HG03342 (cell line): ENCODE data around the gene TOB2.

Experiments
- ATAC-seq: cut with Tn5 transposase; IDR thresholded peaks from one replicate; pipeline ENCODE4 v1.9.1; 2021; ENCODE audit warnings: mild to moderate bottlenecking, moderate library complexity; ENCODE audit not compliant: unreplicated experiment

TOB2 gene, protein sequence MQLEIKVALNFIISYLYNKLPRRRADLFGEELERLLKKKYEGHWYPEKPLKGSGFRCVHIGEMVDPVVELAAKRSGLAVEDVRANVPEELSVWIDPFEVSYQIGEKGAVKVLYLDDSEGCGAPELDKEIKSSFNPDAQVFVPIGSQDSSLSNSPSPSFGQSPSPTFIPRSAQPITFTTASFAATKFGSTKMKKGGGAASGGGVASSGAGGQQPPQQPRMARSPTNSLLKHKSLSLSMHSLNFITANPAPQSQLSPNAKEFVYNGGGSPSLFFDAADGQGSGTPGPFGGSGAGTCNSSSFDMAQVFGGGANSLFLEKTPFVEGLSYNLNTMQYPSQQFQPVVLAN

DNA sequence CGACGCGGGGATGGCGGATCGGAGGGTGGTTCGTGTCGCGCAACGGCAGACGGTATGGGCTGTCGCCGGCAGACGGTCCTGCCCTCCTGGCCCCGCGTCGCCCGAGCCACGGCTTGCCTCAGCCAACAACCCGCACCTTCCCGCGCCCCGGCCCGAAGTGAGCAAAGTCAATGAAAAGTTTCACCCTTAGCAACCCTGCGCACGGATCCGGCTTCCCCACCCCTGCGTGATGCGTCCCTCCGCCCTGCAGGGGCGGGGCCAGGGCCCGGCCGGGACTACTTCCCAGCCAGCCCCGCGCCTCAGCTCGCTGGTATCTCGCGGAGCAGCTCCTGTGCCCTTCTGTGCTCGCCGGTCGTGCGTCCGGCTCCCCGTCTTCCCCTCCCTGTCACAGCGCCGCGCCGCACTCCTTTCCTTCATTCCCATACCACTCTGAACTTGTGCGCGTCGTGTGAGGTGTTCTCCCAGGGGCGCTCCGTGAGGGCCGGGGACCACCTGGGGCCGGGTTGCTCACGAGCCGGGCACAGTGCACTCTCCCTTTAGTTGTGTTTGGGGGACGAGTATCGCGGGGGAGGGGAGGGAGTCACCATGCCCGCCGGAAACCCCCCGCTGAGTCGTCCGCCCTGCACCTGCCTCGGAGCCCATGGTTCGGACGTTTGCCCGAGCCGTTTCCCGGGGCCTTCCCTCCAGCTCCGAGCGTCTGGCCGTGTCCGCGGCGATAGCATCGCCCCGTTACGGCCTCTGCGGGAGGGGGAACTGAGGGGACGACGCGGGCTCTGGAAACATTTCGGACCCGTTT lies at the start of gene TOB2:
Gene TOB2, minus strand, starts transcription at position 163 of the 796 bp plus-strand sequence. CDS start 9,456 bp downstream, outside the sequence.
- peak; percentile 38 for ATAC-seq

DNA sequence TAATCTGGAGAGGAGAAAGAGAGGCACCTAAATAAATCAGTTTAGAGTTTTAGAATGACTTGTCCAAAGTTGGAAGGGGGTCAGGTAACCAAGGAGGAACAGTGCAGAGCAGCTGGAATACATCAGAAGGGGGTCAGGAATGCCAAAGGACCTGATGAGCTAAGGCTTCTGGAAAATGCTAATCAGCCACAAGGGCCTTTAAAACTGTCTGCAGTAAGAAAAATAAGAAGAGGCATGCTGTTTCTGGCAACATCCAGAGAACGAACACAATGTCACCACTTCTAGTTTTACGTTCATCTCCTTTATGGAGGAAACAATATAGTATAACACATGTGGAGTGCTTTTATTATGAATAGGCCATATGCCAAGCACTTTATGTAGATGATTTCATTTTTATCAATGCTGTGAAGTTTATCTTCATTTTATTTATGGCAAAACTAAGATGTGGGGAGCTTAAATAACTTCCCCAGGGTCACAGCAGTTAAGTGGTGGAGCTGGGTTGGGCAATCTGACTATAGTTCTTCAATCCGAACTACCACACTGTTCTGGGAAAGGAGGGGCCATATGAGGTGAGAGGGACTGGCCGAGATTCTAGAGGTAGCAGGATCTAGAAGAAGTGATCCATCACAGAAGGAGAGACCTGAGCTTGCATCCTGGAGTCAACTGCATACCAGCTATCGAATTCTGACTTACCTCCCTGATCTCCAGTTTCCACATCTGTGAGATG lies 44.9 kb upstream of the TOB2 start:
- ATAC-seq: no peak

DNA sequence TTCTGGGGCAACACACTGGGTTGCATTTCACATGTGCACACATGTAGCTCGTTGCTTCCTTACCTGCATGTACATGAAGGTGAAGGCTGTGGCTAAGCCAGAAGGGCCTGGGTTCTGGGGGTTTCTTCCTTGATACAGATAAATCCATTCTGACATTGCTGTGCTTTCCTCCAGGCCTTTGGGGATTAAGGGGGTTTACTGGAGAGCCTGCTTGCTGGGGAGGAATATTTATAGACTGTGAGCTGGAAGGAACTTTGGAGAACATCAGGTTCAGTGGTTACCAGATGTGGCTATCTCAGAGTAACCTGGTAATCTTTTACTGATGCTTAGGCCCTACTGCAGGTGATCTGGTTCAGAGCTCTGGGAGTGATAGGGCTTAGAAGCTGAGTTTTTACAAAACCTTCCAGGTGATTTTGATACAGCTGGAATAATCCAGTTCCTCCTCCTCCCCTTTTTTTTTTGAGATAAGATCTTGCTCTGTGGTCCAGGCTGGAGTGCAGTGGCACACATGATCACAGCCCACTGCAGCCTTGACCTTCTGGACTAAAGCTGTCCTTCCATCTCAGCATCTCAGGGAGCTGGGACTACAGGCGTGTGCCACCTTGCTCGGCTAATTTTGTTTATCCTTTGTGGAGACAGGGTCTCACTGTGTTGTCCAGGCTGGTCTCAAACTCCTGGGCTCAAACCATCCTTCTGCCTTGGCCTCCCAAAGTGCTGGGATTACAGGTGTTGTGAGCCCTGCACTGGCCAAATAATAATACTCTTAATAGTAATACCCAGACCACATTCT lies 42.2 kb upstream of the TOB2 start:
- ATAC-seq: no peak

DNA sequence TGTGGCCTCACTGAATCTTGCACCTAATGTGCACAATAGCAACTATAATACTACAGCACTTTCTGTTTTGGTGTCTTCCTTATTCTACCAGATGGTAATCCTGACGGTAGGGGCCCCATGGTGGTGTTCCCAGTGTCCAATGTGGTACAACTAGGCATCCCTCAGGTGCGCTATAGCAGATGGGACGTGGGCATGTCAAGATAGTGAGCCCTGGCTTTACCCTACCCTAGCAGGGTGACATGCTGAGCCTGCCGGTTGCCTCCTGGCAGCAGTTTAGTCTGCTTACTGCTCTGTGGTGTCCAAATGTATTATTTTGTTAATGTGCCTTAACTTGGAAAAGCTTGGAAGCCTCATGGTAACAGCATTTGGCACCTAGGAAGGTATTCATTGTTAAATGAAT lies 41.5 kb upstream of the TOB2 start:
- ATAC-seq: no peak

DNA sequence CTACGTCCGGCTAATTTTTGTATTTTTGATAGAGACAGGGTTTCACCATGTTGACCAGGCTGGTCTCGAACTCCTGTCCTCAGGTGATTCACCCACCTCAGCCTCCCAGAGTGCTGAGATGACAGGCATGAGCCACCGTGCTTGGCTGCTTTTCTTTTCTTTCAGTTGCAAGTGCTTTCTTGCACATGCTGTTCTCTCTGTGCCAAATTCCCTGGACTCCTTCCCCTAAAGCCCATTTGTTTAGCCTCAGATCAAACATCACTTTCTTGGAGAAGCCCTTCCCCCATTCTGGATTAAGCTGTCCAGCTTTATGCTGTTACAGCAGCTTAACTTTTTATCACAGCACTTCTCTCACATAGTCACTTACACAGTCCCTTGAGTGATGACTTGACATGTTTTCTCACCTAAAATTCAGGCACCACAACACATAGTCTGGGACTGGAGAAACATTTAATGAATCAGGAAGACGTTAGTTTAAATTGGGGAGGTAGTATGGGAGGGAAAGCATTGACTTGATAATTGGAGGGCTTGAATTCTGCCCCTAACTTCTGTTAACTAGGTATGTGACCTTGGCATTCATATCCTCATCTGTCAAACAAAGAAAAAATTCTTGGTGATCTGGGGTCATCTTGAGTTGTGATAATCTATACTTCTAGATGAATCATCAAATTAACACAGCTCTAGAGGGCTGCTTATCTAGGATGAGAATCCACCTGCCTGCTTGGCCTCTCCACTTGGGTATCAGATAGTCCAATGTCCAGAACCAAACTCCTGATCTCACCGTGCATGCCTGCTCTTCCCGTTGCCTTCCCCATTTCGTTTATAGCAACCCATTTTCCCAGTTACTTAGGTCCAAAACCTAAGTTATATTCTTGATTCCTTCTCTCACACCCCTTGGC lies 40.7 kb upstream of the TOB2 start:
- no peak for ATAC-seq

DNA sequence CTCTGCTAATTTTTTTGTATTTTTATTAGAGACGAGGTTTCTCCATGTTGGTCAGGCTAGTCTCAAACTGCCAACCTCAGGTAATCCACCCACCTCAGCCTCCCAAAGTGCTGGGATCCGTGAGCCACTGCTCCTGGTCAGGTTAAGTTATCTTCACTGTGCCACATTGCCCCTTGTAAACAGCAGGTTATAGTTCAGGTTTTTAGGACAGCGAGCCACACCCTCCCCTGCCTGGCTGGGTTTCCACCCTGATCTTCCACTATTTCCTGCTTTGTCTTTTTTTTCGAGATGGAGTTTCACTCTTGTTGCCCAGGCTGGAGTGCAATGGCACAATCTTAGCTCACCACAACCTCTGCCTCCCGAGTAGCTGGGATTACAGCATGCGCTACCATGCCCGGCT lies 38.4 kb upstream of the TOB2 start:
- no peak for ATAC-seq

DNA sequence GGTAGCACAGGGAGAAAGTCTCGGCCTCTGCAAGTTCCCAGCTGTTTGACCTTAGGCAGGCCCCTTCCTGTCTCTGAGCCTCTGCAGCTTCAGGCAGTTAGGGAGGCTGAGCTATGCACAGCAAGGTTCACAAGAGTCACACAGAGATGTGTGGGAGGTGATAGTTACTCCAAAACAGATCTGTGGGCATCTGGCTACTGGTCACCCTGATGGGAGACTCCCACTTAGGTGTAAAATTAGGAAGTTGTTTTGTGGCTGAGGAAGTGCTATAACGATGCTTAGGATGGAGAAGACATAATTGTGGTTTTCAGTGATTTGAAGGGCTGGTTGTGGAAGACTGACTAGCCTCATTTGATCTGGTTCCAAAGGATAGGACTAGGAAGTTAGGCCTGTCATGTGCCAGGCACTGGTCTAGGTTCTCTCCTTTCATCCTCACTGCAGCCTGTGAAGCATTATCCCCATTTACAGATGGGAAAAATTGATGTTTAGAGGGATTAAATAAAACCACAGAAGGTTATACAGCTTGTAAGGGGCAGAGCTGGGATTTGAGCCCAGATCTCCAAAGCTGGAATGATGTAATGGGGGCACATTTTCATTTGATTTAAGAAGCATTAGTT lies 35.8 kb upstream of the TOB2 start:
- no peak for ATAC-seq

DNA sequence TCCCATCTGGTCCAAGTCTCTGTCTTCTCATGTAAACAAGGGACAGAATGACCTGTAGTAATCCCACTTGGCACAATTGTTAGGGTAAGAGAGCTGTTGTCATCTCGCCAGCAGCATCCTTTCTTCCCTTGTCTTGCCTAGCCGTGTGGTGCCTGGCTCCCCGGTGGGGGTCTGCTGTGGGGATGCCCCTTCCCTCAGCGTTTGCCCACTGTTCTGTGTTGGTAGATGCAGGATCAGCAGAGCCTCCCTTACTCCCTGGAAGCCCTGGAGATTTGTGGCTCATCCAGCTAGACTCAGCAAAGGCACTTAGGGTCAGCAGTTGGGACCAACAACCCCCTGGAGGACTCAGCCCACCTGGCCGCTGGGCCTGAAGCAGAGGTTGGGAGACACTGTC lies 35.3 kb upstream of the TOB2 start:
- ATAC-seq: no peak

DNA sequence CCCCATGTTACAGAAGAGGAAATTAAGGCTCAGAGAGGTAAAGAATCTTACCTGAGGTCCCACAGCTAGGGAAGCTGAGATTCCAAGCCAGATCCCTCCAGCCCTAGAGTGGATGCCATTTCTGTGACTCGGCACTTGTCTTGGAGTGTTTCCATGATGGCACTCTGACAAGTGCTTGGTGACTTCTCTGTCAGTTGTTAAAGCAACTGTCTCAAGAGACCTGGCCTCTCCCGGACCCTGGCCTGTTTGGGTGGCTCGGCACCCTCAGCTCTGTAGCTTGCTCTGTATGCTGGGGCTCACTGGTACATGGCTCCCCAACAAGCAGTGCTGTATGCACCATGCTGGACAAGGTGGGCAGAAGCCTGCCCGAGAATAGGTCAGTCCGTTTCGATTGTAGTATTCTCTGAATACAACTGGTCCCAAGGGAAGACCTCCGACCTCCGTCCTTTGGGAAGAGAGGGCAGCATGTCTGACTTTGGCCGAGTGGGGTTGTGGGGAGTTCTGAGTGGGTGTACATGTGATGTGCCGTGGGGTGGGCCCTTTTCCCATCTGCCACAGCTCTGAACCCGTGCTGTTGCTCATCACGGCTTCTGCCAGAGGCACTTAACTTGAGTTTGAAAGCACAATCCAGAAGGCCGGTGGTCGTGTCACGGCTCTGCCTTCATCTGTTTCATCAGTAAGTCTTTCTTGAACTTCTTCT lies 34.7 kb upstream of the TOB2 start:
- no peak for ATAC-seq

DNA sequence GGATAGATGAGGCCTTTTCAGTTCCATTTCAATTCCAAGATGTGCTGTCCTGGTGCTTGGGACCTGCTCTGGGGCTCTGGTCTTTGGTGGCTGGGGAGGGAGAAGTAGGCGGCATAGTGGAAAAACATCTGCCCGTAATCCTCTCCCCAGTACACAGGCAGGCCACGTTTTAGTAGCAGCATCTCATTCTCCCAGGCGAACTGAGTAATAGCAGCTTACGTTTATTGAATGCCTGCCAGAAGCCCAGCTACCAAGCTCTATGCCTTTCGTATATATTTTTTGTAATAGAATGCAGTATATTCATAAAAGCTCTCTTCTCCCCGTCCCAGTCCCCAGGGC lies 33.8 kb upstream of the TOB2 start:
- ATAC-seq: no peak

DNA sequence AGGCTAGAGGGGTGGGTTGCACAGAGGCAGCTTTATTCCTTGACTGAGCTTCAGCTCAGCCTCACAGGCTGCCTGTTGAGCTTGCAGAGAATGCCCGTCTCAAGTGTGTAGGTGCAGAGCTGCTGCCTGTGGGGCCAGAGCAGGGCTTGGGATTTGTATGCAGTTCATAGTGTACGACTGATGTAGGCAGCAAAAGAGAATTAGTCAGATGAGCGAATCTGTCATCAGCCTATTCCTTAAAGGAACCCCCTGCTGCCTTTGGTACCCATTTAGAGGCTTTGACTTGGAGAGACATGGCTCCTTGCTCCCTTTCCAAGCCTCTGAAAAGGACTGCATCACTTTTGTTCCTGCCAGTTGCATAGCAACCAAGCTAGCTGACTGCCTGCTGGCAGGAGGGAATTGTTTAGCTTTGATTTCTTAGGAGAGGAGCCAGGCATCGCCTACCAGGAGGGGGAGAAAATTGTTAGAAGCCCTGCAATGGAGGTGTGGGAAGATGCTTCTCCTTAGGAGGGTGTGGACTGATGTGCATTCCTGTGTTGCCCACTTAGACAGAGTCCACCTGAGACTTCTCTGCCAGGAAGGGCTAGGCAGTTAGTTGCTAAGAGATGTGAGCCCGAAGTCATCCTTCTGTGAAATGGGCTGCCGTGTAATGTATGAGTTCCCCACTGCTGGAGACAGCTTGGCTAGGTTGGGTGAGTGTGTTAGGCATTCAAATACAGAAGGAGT lies 33.2 kb upstream of the TOB2 start:
- no peak for ATAC-seq

DNA sequence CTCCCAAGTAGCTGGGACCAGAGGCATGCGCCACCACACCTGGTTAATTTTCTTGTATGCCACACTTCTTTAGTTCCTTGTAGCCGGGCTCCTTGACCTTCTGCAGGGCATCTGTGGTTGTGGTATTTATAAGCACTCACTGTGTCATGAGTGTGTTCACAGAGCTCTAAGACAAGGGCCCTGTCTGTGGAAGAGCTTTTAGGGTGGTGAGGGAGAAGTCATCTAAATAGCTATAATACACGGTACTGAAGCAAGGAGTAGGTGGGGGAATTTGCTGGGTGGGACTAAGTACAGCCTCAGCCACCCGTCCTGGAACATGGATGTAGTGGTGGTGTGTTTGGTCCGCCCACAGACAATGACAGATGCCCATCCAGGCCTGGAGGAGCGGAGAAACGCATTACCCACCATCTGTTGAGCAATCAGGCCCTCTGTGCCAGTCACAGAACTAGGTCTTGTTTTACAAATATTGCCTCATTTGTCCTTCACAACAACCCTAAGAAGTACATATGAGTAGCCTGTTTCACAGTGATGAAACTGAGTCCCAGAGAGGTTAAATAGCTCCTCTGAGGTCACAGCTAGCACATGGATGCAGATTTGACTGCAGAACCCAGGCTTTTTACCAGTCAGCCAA lies 32.4 kb upstream of the TOB2 start:
- no peak for ATAC-seq

DNA sequence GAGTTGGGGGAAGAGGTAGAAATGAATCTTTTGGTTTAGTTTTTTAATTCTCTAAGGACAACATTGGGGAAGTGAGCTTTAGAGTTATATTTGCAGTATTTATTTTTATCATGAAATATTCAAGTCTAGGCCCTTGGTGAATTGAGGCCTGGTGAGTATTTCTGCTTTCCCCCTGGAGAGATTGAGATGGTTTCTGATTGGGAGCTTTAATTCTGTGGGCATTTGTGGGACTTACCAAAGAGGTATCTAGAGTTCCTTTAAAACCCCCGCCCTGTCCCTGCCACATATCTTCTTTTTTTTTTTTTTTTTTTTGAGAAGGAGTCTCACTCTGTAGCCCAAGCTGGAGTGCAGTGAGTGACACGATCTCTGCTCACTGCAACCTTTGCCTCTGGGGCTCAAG lies 31.9 kb upstream of the TOB2 start:
- ATAC-seq: no peak

DNA sequence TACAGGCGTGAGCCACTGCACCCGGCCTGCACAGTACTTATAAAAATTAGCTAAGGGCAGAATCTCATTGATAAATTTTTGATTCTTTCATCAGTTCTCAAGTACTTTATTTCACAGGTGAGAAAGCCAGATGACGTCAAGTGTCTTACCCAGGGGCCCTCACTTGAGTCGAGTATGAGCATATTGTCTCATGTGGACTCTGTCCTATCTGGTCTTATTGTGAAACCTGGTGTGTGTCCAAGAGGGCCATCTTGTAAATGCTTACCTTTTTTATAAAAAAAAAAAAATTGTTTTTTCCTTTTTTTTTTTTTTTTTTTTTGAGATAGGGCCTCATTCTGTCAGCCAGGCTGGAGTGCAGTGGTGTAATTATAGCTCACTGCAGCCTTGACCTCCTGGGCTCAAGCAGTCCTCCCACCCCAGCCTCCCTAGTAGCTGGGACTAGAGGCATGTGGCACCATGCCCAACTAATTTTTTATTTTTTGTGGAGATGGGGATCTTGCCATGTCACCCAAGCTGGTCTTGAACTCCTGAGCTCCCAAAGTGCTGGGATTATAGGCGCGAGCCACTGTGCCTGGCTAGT lies 28.4 kb upstream of the TOB2 start:
- ATAC-seq: no peak

DNA sequence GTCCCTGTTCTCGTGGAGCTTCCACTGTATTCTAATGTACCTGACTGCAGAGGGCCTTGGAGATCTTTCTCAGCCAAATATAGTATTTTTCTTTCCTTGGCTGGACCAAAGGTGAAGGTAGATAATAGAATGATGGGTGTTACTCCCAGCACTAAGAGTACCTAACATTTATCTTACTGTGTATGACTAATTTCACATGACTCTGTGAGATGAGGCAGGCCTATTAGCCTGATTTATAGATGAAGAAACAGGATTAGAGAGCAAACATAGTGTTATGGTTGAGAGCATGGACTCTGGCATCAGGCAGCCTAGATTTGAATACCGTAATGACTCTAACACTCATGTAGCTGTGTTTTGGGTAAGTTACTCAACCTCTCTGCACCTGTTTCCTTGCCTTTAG lies 25.0 kb upstream of the TOB2 start:
- no peak for ATAC-seq

DNA sequence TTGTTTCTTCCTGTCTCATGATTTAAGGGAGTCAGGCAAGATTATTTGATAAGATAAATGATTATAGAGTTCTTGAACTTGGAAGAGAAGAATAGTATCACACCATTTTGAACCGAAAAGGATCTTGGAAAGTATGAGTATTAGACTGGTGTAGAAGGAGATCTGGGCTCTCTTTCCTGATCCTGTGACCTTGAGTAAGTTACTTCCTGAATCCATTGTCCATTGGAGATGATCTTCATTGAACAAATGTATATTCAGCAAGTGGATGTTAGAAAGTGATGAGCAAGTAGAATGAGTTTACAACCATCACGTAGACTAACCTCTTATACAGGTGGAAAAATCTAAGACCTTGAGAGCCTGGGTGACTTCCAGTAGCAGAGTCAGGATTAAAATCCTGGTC lies 24.3 kb upstream of the TOB2 start:
- no peak for ATAC-seq

DNA sequence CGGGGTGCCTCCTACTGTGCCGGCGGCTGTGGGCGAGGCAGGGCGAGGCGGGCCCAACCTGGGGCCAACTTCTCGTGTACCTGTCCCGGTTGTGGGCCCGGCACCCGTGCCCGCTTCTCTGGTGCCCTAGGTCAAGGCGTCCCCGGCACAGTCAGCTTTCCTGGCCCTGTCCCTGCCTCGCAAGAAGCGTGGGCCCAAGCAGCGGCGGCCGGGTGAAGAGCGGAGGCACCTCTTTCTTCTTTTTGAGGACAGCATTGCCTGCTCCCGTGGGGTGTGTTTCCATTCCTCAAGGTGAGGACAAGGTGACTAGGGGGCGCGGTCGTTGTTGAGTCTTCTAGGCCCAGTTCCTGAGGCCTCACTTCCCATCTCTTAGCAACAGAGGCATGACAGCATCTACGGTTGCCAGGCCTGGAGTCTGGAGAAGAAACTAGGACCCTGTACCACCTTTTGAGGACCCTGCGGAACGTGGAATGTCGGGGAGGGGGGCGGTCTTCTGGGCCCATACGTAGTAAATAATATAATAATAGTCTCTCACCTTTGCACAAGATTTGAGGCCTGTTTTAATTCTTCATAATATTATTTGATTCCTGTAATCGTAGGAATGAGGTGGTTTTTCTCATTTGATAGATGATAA lies 22.7 kb upstream of the TOB2 start:
- ATAC-seq: peak; percentile 14
